ENCODE results near the gene RBM17.

GRCh38 chr10:6045314-6045848 is 43.5 kb upstream of the RBM17 start:
- TF ChIP-seq CTCF (IDR thresholded peaks at IDR 0.05; ENCODE audit: borderline replicate concordance, extremely low read depth, low read length, poor library complexity, severe bottlenecking) = no peak
- TF ChIP-seq EZH2 (IDR thresholded peaks at IDR 0.05; ENCODE audit: borderline replicate concordance, low read depth, low read length, severe bottlenecking) = no peak

All from DND-41 (cell line).